Vagina (tissue), 2 donors: ENCODE data around the gene PI4KA.

Experiments used
- POLR2A ChIP-seq, 2 donors: fragments of 450-650 bp; IDR thresholded peaks; one replicate each; pipeline ENCODE4 v1.6.1; 2017; ENCODE audit warnings: antibody characterized with exemption in 2 of 2, mild to moderate bottlenecking in 2 of 2, moderate library complexity in 2 of 2
- TF ChIP-seq, protein P1 (sequence below), 3 experiments: fragments of 450-650 bp in 2 of 3; fragments of 200-600 bp in 1 of 3; sonication (generic) in 1 of 3; IDR thresholded peaks; one replicate each; pipeline ENCODE4 v1.5.1; 2017 to 2019; ENCODE audit warnings: antibody characterized with exemption in 3 of 3, mild to moderate bottlenecking in 2 of 3, moderate library complexity in 2 of 3

DNA sequence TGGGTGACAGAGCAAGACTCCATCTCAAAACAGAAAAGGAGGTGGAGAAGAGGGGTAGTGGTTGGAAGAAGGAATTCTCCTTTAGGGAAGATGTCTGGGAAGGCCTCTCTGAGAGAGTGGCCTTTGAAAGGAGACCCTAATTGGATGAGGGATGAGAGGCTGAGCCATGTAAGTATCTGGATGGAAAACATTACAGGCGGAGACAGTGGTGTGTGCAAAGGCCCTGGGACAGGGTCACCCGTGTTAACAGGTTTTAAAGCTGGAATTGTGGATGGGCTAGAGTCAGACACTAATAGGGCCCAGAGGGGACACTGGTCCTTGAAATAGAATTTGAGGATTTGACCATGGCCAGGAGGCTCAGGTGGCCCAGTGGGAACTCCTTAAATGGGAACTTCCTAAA, 10.6 kb upstream of the PI4KA start:
- TF ChIP-seq POLR2A (IDR thresholded peaks at IDR 0.05), result no peak
- TF ChIP-seq, protein P1, sequence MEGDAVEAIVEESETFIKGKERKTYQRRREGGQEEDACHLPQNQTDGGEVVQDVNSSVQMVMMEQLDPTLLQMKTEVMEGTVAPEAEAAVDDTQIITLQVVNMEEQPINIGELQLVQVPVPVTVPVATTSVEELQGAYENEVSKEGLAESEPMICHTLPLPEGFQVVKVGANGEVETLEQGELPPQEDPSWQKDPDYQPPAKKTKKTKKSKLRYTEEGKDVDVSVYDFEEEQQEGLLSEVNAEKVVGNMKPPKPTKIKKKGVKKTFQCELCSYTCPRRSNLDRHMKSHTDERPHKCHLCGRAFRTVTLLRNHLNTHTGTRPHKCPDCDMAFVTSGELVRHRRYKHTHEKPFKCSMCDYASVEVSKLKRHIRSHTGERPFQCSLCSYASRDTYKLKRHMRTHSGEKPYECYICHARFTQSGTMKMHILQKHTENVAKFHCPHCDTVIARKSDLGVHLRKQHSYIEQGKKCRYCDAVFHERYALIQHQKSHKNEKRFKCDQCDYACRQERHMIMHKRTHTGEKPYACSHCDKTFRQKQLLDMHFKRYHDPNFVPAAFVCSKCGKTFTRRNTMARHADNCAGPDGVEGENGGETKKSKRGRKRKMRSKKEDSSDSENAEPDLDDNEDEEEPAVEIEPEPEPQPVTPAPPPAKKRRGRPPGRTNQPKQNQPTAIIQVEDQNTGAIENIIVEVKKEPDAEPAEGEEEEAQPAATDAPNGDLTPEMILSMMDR (IDR thresholded peaks at IDR 0.05), result no peak
